Measurements from ENCODE around the gene DDX1. TPM values are rescaled to one million over a fixed set of nuclear protein-coding genes. Genes with fewer than 3 reads are reported as not detected.

Gene DDX1
- total and polyA plus RNA-seq, 2 donors (not counting 1 experiment from before 2014, with no cell fraction given) = 54.3 to 176 TPM

- no peaks in the 10 kb centered on the region for H3K27me3 ChIP-seq (ENCODE audit: control insufficient read depth, insufficient read depth, low read length)
- H3K9me3 ChIP-seq (ENCODE audit: control insufficient read depth, insufficient read depth, low read depth, low read length) = no peaks in the 10 kb centered on the region
- H4K20me1 ChIP-seq (ENCODE audit: control insufficient read depth, extremely low read depth, insufficient read depth, low read length) = no peaks in the 10 kb centered on the region
- H3K27ac ChIP-seq (ENCODE audit: insufficient read depth, low read length) = no peak overlapping the region
- TF ChIP-seq CTCF (conservative IDR thresholded peaks at IDR 0.05 in 1 of 2, IDR thresholded peaks at IDR 0.05 in 1 of 2; ENCODE audit: low read depth in 1 of 2, low read length in 2 of 2) (no peak), EZH2 (IDR thresholded peaks at IDR 0.05; ENCODE audit: low read length, missing control alignments) (no peak)
- H2AFZ ChIP-seq (ENCODE audit: low read length) = no peak overlapping the region
- H3K79me2 ChIP-seq (ENCODE audit: control insufficient read depth, insufficient read depth, low read length) = no peaks in the 10 kb centered on the region
- peaks cover 14% of the 10 kb centered on the region for H3K36me3 ChIP-seq (ENCODE audit: control insufficient read depth, insufficient read depth, low read length)
- H3K4me2 ChIP-seq (ENCODE audit: extremely low read depth, insufficient read depth, low read length) = no peak overlapping the region
- H3K4me3 ChIP-seq (replicated peaks in 1 of 4; ENCODE audit: control extremely low read depth in 1 of 4, insufficient read depth in 1 of 4, low read depth in 3 of 4, low read length in 4 of 4) = no peak overlapping the region
- H3K4me1 ChIP-seq (ENCODE audit: control insufficient read depth, extremely low read depth, insufficient read depth, low read length) = no peaks in the 10 kb centered on the region
- no peak for DNase-seq (ENCODE audit: low read depth in 2 of 2)
- H3K9ac ChIP-seq (ENCODE audit: insufficient read depth, low read length) = no peak overlapping the region
Observed at GRCh38 chr2:15614545-15615300, 23.1 kb downstream of the DDX1 start.

GRCh38 chr2:15615301-15615920, 23.7 kb downstream of the DDX1 start:
- no peak for DNase-seq (ENCODE audit: low read depth in 2 of 2)

More at GRCh38 chr2:15615301-15615920, 23.7 kb downstream of the DDX1 start:
- peaks cover 14% of the 10 kb centered on the region for H3K36me3 ChIP-seq (ENCODE audit: control insufficient read depth, insufficient read depth, low read length)
- no peak overlapping the region for H2AFZ ChIP-seq (ENCODE audit: low read length)
- H3K27ac ChIP-seq (ENCODE audit: insufficient read depth, low read length) = no peak overlapping the region
- H3K4me3 ChIP-seq (replicated peaks in 1 of 4; ENCODE audit: control extremely low read depth in 1 of 4, insufficient read depth in 1 of 4, low read depth in 3 of 4, low read length in 4 of 4) = no peak overlapping the region
- no peaks in the 10 kb centered on the region for H4K20me1 ChIP-seq (ENCODE audit: control insufficient read depth, extremely low read depth, insufficient read depth, low read length)
- no peak overlapping the region for H3K4me2 ChIP-seq (ENCODE audit: extremely low read depth, insufficient read depth, low read length)
- H3K79me2 ChIP-seq (ENCODE audit: control insufficient read depth, insufficient read depth, low read length) = no peaks in the 10 kb centered on the region
- H3K9me3 ChIP-seq (ENCODE audit: control insufficient read depth, insufficient read depth, low read depth, low read length) = no peaks in the 10 kb centered on the region
- TF ChIP-seq CTCF (conservative IDR thresholded peaks at IDR 0.05 in 1 of 2, IDR thresholded peaks at IDR 0.05 in 1 of 2; ENCODE audit: low read depth in 1 of 2, low read length in 2 of 2) (no peak), EZH2 (IDR thresholded peaks at IDR 0.05; ENCODE audit: low read length, missing control alignments) (no peak)
- no peak overlapping the region for H3K9ac ChIP-seq (ENCODE audit: insufficient read depth, low read length)
- no peaks in the 10 kb centered on the region for H3K27me3 ChIP-seq (ENCODE audit: control insufficient read depth, insufficient read depth, low read length)
- H3K4me1 ChIP-seq (ENCODE audit: control insufficient read depth, extremely low read depth, insufficient read depth, low read length) = no peaks in the 10 kb centered on the region
